Right lobe of liver (tissue), 4 donors: ENCODE results near the gene NOS1AP.

Source experiments
- CTCF ChIP-seq, 4 donors: fragments of 200-600 bp in 3 of 4; fragments of 450-650 bp in 1 of 4; IDR thresholded peaks; one replicate each; pipeline versions ENCODE4 v1.5.1 to v1.8.0; 2016 to 2022; ENCODE audit warnings: antibody characterized with exemption in 4 of 4, mild to moderate bottlenecking in 2 of 4
- POLR2A ChIP-seq: fragments of 450-650 bp; IDR thresholded peaks from one replicate; pipeline ENCODE4 v1.6.1; 2017; ENCODE audit warnings: antibody characterized with exemption, mild to moderate bottlenecking
- donor health status: DM: no; HTN: no; CAD: no.
- donor health status: DM: no; HTN: no; CAD: no.
- donor health status: DM: no; HTN: yes; CAD: no.

DNA sequence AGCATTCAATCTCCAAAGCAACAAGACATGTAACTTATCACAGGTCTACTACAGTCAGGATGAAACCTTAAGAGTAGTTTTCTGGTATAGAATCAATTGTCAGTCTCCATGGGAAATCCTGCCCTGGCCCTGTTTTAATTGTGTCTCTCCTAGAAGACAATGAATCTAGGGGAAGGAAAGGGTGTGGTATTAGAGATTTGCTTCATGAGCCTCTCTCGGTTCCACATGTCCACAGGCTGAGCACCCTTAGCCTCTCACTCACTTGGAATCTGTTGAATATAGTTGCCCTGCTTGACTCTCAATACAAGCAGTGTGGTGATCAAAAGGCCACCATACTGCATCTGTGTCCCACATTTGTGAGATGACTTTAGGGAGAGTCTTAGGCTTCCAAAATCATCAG lies 289.4 kb downstream of the NOS1AP start:
- TF ChIP-seq POLR2A (no peak), CTCF (IDR thresholded peaks at IDR 0.05) (no peak)
